Measurements from ENCODE around the gene PRICKLE2.

The PRICKLE2 gene

DNA sequence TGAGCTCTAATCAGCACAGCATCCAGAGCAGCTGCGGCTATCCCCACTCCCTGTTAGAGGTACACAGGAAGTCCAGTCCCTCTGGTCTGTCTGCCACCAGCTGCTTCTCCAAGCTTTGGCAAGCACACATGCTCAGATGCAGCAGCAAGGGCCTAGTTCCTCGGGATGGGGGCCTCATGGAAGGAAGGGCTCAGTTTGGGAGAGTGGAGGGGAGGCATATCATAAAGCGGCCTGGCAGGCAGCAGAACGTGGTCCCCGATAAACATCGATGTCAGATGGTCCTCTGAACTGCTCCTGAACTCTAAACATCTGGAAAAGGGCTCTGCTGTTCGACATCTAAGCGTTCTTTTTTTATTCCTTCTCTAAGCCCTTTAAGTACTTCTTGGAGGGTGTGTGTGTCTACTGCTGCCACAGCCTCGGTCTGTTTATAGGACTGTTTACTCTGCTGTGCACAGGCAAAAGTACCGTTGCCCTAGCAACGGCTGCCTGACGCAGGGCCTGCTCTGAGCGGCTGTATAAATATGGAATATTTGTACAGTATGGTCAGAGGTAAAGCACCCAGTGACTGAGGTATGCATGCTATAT is 74.6 kb downstream of the PRICKLE2 start:
- peaks cover 5 to 6% of the 10 kb centered on the region in 2 experiments for H3K4me1 ChIP-seq (ENCODE audit: control insufficient read depth in 1 of 2, insufficient read depth in 1 of 2, low read depth in 1 of 2, low read length in 1 of 2)
- no peak overlapping the region for H3K4me3 ChIP-seq (ENCODE audit: low read depth in 1 of 2, low read length in 1 of 2)
- no peaks in the 10 kb centered on the region for H3K27me3 ChIP-seq
- TF ChIP-seq, protein P1, sequence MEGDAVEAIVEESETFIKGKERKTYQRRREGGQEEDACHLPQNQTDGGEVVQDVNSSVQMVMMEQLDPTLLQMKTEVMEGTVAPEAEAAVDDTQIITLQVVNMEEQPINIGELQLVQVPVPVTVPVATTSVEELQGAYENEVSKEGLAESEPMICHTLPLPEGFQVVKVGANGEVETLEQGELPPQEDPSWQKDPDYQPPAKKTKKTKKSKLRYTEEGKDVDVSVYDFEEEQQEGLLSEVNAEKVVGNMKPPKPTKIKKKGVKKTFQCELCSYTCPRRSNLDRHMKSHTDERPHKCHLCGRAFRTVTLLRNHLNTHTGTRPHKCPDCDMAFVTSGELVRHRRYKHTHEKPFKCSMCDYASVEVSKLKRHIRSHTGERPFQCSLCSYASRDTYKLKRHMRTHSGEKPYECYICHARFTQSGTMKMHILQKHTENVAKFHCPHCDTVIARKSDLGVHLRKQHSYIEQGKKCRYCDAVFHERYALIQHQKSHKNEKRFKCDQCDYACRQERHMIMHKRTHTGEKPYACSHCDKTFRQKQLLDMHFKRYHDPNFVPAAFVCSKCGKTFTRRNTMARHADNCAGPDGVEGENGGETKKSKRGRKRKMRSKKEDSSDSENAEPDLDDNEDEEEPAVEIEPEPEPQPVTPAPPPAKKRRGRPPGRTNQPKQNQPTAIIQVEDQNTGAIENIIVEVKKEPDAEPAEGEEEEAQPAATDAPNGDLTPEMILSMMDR (IDR thresholded peaks at IDR 0.05), result no peak
- H3K36me3 ChIP-seq, result no peaks in the 10 kb centered on the region
- no peak overlapping the region for H3K27ac ChIP-seq
- H3K9me3 ChIP-seq, result no peaks in the 10 kb centered on the region

DNA sequence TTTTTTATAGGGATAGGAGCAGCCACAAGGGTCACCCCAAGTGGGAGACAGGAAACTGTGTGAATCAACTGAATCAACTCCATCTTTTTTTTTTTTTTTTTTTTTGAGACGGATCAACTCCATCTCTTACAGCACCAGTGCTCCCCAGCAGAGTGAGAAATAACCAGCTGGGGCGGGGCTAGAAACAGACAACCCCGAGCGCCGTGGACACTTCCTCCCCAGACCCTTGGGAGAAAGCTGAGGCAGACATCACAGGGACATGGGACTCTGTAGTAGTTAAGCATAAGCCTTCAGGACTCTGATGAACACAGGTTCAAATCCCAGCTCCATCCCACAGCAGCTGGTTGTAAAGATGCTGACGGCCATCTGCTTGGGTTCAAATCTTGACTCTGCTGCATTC is 75.4 kb downstream of the PRICKLE2 start:
- Histone ChIP-seq H3K36me3 (no peaks in the 10 kb centered on the region), H3K27me3 (no peaks in the 10 kb centered on the region), H3K4me1 (ENCODE audit: control insufficient read depth in 1 of 2, insufficient read depth in 1 of 2, low read depth in 1 of 2, low read length in 1 of 2) (peaks cover 5 to 6% of the 10 kb centered on the region in 2 experiments), H3K27ac (no peak overlapping the region), H3K9me3 (no peaks in the 10 kb centered on the region), H3K4me3 (ENCODE audit: low read depth in 1 of 2, low read length in 1 of 2) (no peak overlapping the region)
- TF ChIP-seq, protein P1 (IDR thresholded peaks at IDR 0.05), result no peak

DNA sequence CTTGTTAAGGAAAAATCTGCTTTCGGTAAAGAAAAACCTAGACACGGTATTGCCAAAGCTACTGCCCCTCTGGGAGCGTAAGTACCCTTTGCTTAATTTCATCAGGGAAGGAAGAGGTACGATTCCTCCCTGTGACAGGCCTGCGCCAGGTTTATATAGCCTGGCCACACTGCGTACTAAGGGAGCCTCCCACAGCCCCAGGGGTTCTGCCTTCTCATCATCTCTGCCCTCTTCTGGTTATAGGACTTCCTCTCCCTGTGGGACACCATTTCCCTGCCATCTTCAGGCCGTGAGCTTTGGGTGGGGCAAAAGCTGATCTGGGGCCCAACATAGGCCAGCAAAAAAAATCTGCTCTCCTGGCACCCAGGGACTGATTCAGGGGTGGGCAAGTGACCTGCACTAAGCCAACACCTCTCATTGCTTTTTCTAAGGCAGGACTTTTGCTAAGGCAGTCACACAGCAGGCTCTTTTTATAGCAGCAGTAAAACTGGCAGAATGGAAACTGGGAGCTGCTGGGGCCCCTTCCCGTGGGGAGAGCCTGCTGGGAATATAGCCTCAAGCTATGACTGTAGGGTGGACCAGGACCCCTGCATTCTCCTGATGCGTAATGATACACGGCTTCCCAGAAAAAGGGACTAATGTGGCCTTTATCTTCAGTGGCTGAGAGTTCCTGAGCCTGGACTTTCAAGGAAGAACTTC is 76.2 kb downstream of the PRICKLE2 start:
- no peak overlapping the region for H3K4me3 ChIP-seq (ENCODE audit: low read depth in 1 of 2, low read length in 1 of 2)
- peaks cover 5 to 6% of the 10 kb centered on the region in 2 experiments for H3K4me1 ChIP-seq (ENCODE audit: control insufficient read depth in 1 of 2, insufficient read depth in 1 of 2, low read depth in 1 of 2, low read length in 1 of 2)
- H3K27me3 ChIP-seq, result no peaks in the 10 kb centered on the region
- TF ChIP-seq, protein P1 (IDR thresholded peaks at IDR 0.05), result no peak
- no peak overlapping the region for H3K27ac ChIP-seq
- no peaks in the 10 kb centered on the region for H3K36me3 ChIP-seq
- no peaks in the 10 kb centered on the region for H3K9me3 ChIP-seq

DNA sequence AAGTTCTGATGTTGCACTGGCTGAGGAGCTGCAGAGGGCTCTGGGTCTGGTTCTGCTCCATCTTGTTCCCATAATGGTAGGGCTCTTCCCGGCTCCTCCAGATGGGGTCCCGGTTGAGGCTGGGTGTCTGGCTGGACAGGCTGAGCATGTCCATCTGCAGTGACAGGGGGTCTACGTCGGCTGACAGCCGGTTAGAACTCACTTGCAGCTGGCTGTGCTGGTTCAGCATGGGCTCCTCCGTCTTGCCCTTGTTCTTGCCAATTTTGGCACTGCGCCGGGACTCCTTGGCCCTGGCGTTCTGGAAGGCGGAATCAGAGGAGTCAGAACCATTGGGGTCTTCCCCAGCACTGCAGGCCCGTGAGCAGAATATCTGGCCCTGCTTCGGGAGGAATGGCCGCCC is 78.1 kb downstream of the PRICKLE2 start:
- no peak overlapping the region for H3K4me3 ChIP-seq (ENCODE audit: low read depth in 1 of 2, low read length in 1 of 2)
- no peaks in the 10 kb centered on the region for H3K36me3 ChIP-seq

DNA sequence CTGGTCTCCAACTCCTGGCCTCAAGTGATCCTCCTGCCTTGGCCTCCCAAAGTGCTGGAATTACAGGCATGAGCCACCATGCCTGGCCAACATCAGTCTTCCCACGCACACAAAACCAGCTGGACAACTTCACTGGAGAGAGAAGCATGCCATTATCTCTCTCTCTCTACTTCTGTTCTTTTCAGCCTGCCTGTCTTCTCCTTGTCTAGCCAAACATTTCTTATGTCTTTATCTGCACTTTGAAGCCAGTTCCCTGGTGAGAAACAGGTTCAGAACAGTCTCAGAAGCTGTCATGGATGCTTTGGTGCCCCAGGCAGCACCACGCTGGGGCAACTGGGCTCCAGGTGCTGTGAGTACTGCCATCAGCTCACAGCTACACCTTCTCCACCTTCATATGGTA is 79.8 kb downstream of the PRICKLE2 start:
- Histone ChIP-seq H3K27me3 (no peaks in the 10 kb centered on the region), H3K9me3 (no peaks in the 10 kb centered on the region), H3K27ac (no peak overlapping the region), H3K4me1 (ENCODE audit: control insufficient read depth in 1 of 2, insufficient read depth in 1 of 2, low read depth in 1 of 2, low read length in 1 of 2) (no peaks in the 10 kb centered on the region), H3K36me3 (no peaks in the 10 kb centered on the region), H3K4me3 (ENCODE audit: low read depth in 1 of 2, low read length in 1 of 2) (no peak overlapping the region)
- TF ChIP-seq, protein P1 (IDR thresholded peaks at IDR 0.05), result no peak

More for the DNA sequence above, 78.1 kb downstream of the PRICKLE2 start:
- peaks cover 5 to 6% of the 10 kb centered on the region in 2 experiments for H3K4me1 ChIP-seq (ENCODE audit: control insufficient read depth in 1 of 2, insufficient read depth in 1 of 2, low read depth in 1 of 2, low read length in 1 of 2)
- no peak overlapping the region for H3K27ac ChIP-seq
- TF ChIP-seq, protein P1 (IDR thresholded peaks at IDR 0.05), result no peak
- H3K27me3 ChIP-seq, result no peaks in the 10 kb centered on the region
- H3K9me3 ChIP-seq, result no peaks in the 10 kb centered on the region

Measured in neutrophil (primary cell).